ENCODE measurements around the gene MUC4.

GRCh38 chr3:195751560-195751959 lies 60.2 kb downstream of the MUC4 start:
- TF ChIP-seq POLR2A (IDR thresholded peaks at IDR 0.05) (no peak), CTCF (IDR thresholded peaks at IDR 0.05) (no peak)

Data from body of pancreas (tissue), 4 donors.